HepG2 (cell line): ENCODE data around the gene CREBRF. TPM values are rescaled to one million over a fixed set of nuclear protein-coding genes. Genes with fewer than 3 reads are reported as not detected.

Experiments used
- ARNT2 ChIP-seq: sonication (generic); formaldehyde crosslinking; IDR thresholded peaks from 2 replicates; pipeline ENCODE4 v1.8.0; 2022; ENCODE audit warnings: mild to moderate bottlenecking, low read depth, missing genetic modification reagents, moderate library complexity
- ATF3 ChIP-seq: sonication (generic); formaldehyde crosslinking; IDR thresholded peaks from 2 replicates; pipeline ENCODE4 v1.4.0; 2020; ENCODE audit warnings: missing genetic modification reagents
- GTF3A ChIP-seq: sonication (generic); formaldehyde crosslinking; conservative IDR thresholded peaks from 2 replicates; pipeline ENCODE4 v1.4.0; 2020; ENCODE audit warnings: mild to moderate bottlenecking, missing genetic modification reagents
- GZF1 ChIP-seq: sonication (generic); formaldehyde crosslinking; IDR thresholded peaks from 2 replicates; pipeline ENCODE4 v1.5.1; 2020; ENCODE audit warnings: mild to moderate bottlenecking, missing genetic modification reagents
- KAT8 ChIP-seq: IDR thresholded peaks from 2 replicates; pipeline ENCODE4 v1.6.1; 2016; ENCODE audit warnings: missing genetic modification reagents, missing compliant biosample characterization
- KMT2B ChIP-seq: IDR thresholded peaks from 2 replicates; pipeline ENCODE4 v1.6.1; 2016; ENCODE audit warnings: missing genetic modification reagents, missing compliant biosample characterization
- RBAK ChIP-seq: sonication (generic); formaldehyde crosslinking; IDR thresholded peaks from 2 replicates; pipeline ENCODE4 v1.5.1; 2020; ENCODE audit warnings: mild to moderate bottlenecking, missing genetic modification reagents
- RFXAP ChIP-seq: sonication (generic); formaldehyde crosslinking; IDR thresholded peaks from 2 replicates; pipeline ENCODE4 v1.4.0; 2020; ENCODE audit warnings: missing genetic modification reagents, borderline replicate concordance
- SKIL ChIP-seq: sonication (generic); formaldehyde crosslinking; IDR thresholded peaks from 2 replicates; pipeline ENCODE4 v1.8.0; 2022; ENCODE audit warnings: missing genetic modification reagents, mild to moderate bottlenecking, moderate library complexity, borderline replicate concordance
- SP2 ChIP-seq: sonication (generic); formaldehyde crosslinking; IDR thresholded peaks from 2 replicates; pipeline ENCODE4 v1.5.1; 2020; ENCODE audit warnings: mild to moderate bottlenecking, missing genetic modification reagents
- TEF ChIP-seq: sonication (generic); formaldehyde crosslinking; IDR thresholded peaks from 2 replicates; pipeline ENCODE4 v1.5.0; 2020; ENCODE audit warnings: missing genetic modification reagents
- THAP8 ChIP-seq: sonication (generic); formaldehyde crosslinking; IDR thresholded peaks from 2 replicates; pipeline ENCODE4 v1.5.1; 2020; ENCODE audit warnings: missing genetic modification reagents, mild to moderate bottlenecking, borderline replicate concordance
- ZFP36 ChIP-seq: fragments of 150-350 bp; IDR thresholded peaks from 2 replicates; pipeline ENCODE4 v1.6.1; 2018; ENCODE audit warnings: borderline replicate concordance, low read length, low read depth; ENCODE audit not compliant: partially characterized antibody
- ZFP82 ChIP-seq: sonication (generic); formaldehyde crosslinking; IDR thresholded peaks from 2 replicates; pipeline ENCODE4 v1.5.1; 2020; ENCODE audit warnings: mild to moderate bottlenecking, missing genetic modification reagents, borderline replicate concordance
- ZNF10 ChIP-seq: sonication (generic); formaldehyde crosslinking; IDR thresholded peaks from 2 replicates; pipeline ENCODE4 v1.4.0; 2020; ENCODE audit warnings: mild to moderate bottlenecking, low read depth, missing genetic modification reagents, borderline replicate concordance
- ZNF431 ChIP-seq: sonication (generic); formaldehyde crosslinking; IDR thresholded peaks from 2 replicates; pipeline ENCODE4 v1.9.0; 2022; ENCODE audit warnings: missing genetic modification reagents, low read depth, mild to moderate bottlenecking, borderline replicate concordance
- ZNF766 ChIP-seq: sonication (generic); formaldehyde crosslinking; IDR thresholded peaks from 2 replicates; pipeline ENCODE4 v1.5.0; 2020; ENCODE audit warnings: missing genetic modification reagents, borderline replicate concordance
- ZNF784 ChIP-seq: sonication (generic); formaldehyde crosslinking; IDR thresholded peaks from 2 replicates; pipeline ENCODE4 v1.5.1; 2020; ENCODE audit warnings: missing genetic modification reagents, mild to moderate bottlenecking, borderline replicate concordance
- ZNF816 ChIP-seq: sonication (generic); formaldehyde crosslinking; IDR thresholded peaks from 2 replicates; pipeline ENCODE4 v1.8.0; 2022; ENCODE audit warnings: missing genetic modification reagents, mild to moderate bottlenecking, borderline replicate concordance
- polyA plus RNA-seq, 8 experiments: library from polyadenylated mRNA; depleted of rRNA in 3 of 8; stranded (reverse) in 7 of 8; unstranded in 1 of 8; fragments of >200 nt; fragmentation: Illumina TruSeq in 4 of 8; extraction: Trizol in 4 of 8; gene quantifications; 2 replicates each; pipeline versions ENCODE4 v1.2.1 to v1.2.3, GENCODE V29; 2011 to 2016; ENCODE audit warnings: low read depth in 4 of 8, missing spikeins in 1 of 8, mixed read lengths in 1 of 8; ENCODE audit not compliant: insufficient read depth in 1 of 8
- total RNA-seq, 5 experiments: library from RNA; depleted of rRNA; stranded (reverse); fragments of >200 nt; fragmentation: Illumina TruSeq; extraction: Trizol; gene quantifications; 2 replicates each; pipeline ENCODE4 v1.2.3, GENCODE V29; 2016; ENCODE audit warnings: low read depth in 1 of 5
- TF ChIP-seq, protein P1 (sequence below): sonication (generic); formaldehyde crosslinking; IDR thresholded peaks from 2 replicates; pipeline ENCODE4 v1.4.0; 2020; ENCODE audit warnings: mild to moderate bottlenecking, missing genetic modification reagents
- TF ChIP-seq, protein P2 (sequence below): sonication (generic); formaldehyde crosslinking; IDR thresholded peaks from 2 replicates; pipeline ENCODE4 v1.9.0; 2021; ENCODE audit warnings: missing genetic modification reagents, mild to moderate bottlenecking, borderline replicate concordance

Gene CREBRF
- total and polyA plus RNA-seq, 2 of the 13 experiments (the other 11 are each of a cell fraction or from before 2014, with no cell fraction given): 4.5 to 10.2 TPM

DNA sequence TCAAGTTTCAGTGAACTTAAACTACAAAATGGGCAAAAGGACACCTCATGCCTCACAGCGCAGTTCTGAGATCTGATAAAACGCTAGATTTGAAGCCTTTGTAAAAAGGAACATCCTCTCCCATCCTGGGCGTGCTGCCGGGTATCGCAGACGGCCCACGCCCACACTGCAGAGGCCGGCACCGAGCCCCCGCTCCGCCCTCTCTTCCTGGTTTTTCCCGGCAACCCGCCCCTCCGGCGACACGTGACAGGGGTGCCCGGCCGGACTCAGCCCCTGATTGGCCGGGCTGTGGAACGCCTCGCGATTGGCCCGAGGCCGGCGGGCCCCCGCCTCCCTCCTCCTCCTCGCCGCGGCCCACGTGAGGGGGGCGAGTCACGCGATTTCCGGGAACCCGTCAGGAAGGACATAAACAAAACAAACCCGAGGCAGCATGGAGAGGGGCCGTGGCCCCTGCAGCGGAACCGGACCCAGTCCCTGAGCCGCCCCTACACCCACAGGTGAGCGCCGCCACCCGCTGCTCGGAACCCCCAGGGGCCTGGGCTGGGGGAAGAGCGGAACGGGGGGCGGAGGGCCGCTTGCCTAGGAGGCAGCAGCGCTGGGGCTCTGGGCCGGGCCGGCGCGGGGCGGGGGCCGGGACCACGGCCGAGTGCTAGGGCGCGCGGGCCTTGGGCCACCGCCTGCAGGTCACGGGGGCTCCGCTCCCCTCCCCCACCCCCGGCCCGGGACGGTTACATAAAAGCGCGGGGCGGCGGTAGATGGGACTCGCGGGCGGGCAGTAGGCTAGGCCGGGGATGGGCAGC, at the start of gene CREBRF (continued):
- TF ChIP-seq, protein P1, sequence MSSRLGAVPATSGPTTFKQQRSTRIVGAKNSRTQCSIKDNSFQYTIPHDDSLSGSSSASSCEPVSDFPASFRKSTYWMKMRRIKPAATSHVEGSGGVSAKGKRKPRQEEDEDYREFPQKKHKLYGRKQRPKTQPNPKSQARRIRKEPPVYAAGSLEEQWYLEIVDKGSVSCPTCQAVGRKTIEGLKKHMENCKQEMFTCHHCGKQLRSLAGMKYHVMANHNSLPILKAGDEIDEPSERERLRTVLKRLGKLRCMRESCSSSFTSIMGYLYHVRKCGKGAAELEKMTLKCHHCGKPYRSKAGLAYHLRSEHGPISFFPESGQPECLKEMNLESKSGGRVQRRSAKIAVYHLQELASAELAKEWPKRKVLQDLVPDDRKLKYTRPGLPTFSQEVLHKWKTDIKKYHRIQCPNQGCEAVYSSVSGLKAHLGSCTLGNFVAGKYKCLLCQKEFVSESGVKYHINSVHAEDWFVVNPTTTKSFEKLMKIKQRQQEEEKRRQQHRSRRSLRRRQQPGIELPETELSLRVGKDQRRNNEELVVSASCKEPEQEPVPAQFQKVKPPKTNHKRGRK (CRISPR knock-in tag): no peak
- no peak for TF ChIP-seq ZNF784 (CRISPR knock-in tag)
- peak; percentile 99 for TF ChIP-seq THAP8 (CRISPR knock-in tag)
- TF ChIP-seq RFXAP (CRISPR knock-in tag): peak; percentile 47; the same call in 1 of the 2 replicates
- no peak for TF ChIP-seq ZFP36
- no peak for TF ChIP-seq SKIL (CRISPR knock-in tag)
- TF ChIP-seq TEF (CRISPR knock-in tag): no peak
- TF ChIP-seq SP2 (CRISPR knock-in tag): peak; percentile 83
- TF ChIP-seq, protein P2, sequence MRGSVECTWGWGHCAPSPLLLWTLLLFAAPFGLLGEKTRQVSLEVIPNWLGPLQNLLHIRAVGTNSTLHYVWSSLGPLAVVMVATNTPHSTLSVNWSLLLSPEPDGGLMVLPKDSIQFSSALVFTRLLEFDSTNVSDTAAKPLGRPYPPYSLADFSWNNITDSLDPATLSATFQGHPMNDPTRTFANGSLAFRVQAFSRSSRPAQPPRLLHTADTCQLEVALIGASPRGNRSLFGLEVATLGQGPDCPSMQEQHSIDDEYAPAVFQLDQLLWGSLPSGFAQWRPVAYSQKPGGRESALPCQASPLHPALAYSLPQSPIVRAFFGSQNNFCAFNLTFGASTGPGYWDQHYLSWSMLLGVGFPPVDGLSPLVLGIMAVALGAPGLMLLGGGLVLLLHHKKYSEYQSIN (CRISPR knock-in tag): no peak
- TF ChIP-seq GTF3A (CRISPR knock-in tag): no peak
- 0 out of 2 replicates have a peak, but pooled peaks have one; percentile 35 for TF ChIP-seq ZNF816 (CRISPR knock-in tag)
- no peak for TF ChIP-seq GZF1 (CRISPR knock-in tag)
- no peak for TF ChIP-seq ATF3 (CRISPR knock-in tag)
- TF ChIP-seq ZNF10 (CRISPR knock-in tag): no peak
- TF ChIP-seq ZFP82: no peak
- peak; percentile 89 for TF ChIP-seq KAT8
- TF ChIP-seq ARNT2 (CRISPR knock-in tag): no peak
- TF ChIP-seq ZNF431: 0 out of 2 replicates have a peak, but pooled peaks have one; percentile 25
- peak; percentile 84; the same call in 1 of the 2 replicates for TF ChIP-seq KMT2B (CRISPR knock-in tag)
- no peak for TF ChIP-seq RBAK (CRISPR knock-in tag)
- TF ChIP-seq ZNF766: no peak
